Hematopoietic multipotent progenitor cell treated with erythropoietin and hydrocortisone succinate and interleukin-3 and kit ligand, for 4 days (in vitro differentiated cells): ENCODE results near the gene KIAA0232.
"Not testable (repeated sequence)": the region's sequence is repeated elsewhere in the genome, so short reads cannot be mapped to it uniquely, and the experiment has no call there.

Source experiments
- DNase-seq: peaks from one replicate; pipeline ENCODE4 v3.0.0-alpha.2; 2015

KIAA0232 gene

GRCh38 chr4:6889101-6889735 is 106.7 kb downstream of the KIAA0232 start:
- peak; percentile 99 for DNase-seq

- no peak for DNase-seq
Measured at GRCh38 chr4:6889736-6890324, 107.3 kb downstream of the KIAA0232 start.

GRCh38 chr4:6890358-6890757 is 107.8 kb downstream of the KIAA0232 start:
- no peak for DNase-seq

GRCh38 chr4:6890971-6891370 is 108.4 kb downstream of the KIAA0232 start:
- not testable (repeated sequence) for DNase-seq

GRCh38 chr4:6891436-6892170 is 109.1 kb downstream of the KIAA0232 start:
- DNase-seq: peak; percentile 80

- DNase-seq: peak; percentile 98
Measured at GRCh38 chr4:6892190-6892908, 109.8 kb downstream of the KIAA0232 start.

- DNase-seq: no peak
Measured at GRCh38 chr4:6892909-6893202, 110.3 kb downstream of the KIAA0232 start.

- peak; percentile 81 for DNase-seq
Measured at GRCh38 chr4:6893449-6894085, 111.0 kb downstream of the KIAA0232 start.

- DNase-seq: no peak
Measured at GRCh38 chr4:6894086-6894478, 111.6 kb downstream of the KIAA0232 start.

- no peak for DNase-seq
Measured at GRCh38 chr4:6894528-6895498, 112.3 kb downstream of the KIAA0232 start.

GRCh38 chr4:6896035-6896434 is 113.5 kb downstream of the KIAA0232 start:
- no peak for DNase-seq

GRCh38 chr4:6898763-6899162 is 116.2 kb downstream of the KIAA0232 start:
- no peak for DNase-seq

GRCh38 chr4:6900181-6900812 is 117.8 kb downstream of the KIAA0232 start:
- DNase-seq: no peak

GRCh38 chr4:6900956-6901355 is 118.4 kb downstream of the KIAA0232 start:
- no peak for DNase-seq

- DNase-seq: no peak
Measured at GRCh38 chr4:6901669-6902317, 119.3 kb downstream of the KIAA0232 start.

GRCh38 chr4:6902318-6903042 is 120.0 kb downstream of the KIAA0232 start:
- DNase-seq: no peak

- DNase-seq: no peak
Measured at GRCh38 chr4:6905516-6906445, 123.3 kb downstream of the KIAA0232 start.

GRCh38 chr4:6906486-6906885 is 124.0 kb downstream of the KIAA0232 start:
- DNase-seq: not testable (repeated sequence)

- DNase-seq: no peak
Measured at GRCh38 chr4:6907658-6908191, 125.2 kb downstream of the KIAA0232 start.
